K562 (cell line): ENCODE measurements around the gene IKBKG. TPM values are rescaled to one million over a fixed set of nuclear protein-coding genes. Genes with fewer than 3 reads are reported as not detected.

Experiments used
- BHLHE40 ChIP-seq: IDR thresholded peaks from 2 replicates; pipeline ENCODE4 v1.6.1; 2011; ENCODE audit warnings: low read length, improper control_type of control experiment
- BRCA1 ChIP-seq, 2 experiments: fragments of 450-650 bp in 1 of 2; sonication (generic) in 1 of 2; formaldehyde crosslinking in 1 of 2; IDR thresholded peaks; 2 replicates each; pipeline versions ENCODE4 v1.5.0 to v1.6.1; 2017 to 2020; ENCODE audit warnings: mild to moderate bottlenecking in 1 of 2, missing genetic modification reagents in 1 of 2
- BRF1 ChIP-seq: IDR thresholded peaks from 3 replicates; pipeline ENCODE4 v1.6.1; 2011; ENCODE audit warnings: borderline replicate concordance, mild to moderate bottlenecking; ENCODE audit not compliant: insufficient read length; ENCODE audit errors: extremely low read depth
- CEBPB ChIP-seq: fragments of 450-650 bp; IDR thresholded peaks from 2 replicates; pipeline ENCODE4 v1.6.1; 2016; ENCODE audit warnings: missing genetic modification characterization, missing compliant biosample characterization
- HDAC6 ChIP-seq: IDR thresholded peaks from 2 replicates; pipeline ENCODE4 v1.6.1; 2012; ENCODE audit warnings: low read depth, mild to moderate bottlenecking, control low read depth, inconsistent platforms, low read length, moderate library complexity
- HNRNPH1 ChIP-seq: fragments of 200-400 bp; formaldehyde crosslinking; optimal IDR thresholded peaks from 2 replicates; pipeline ENCODE3; 2017; ENCODE audit warnings: low read depth, mild to moderate bottlenecking, low read length, moderate library complexity
- RBM34 ChIP-seq: fragments of 200-400 bp; formaldehyde crosslinking; IDR thresholded peaks from 2 replicates; pipeline ENCODE4 v1.6.1; 2018; ENCODE audit warnings: low read length, borderline replicate concordance; ENCODE audit not compliant: insufficient read depth
- SMARCC2 ChIP-seq: fragments of 450-650 bp; IDR thresholded peaks from 2 replicates; pipeline ENCODE4 v1.6.1; 2017; ENCODE audit warnings: antibody characterized with exemption, moderate library complexity, mild to moderate bottlenecking, low read depth
- SRSF7 ChIP-seq: fragments of 200-400 bp; formaldehyde crosslinking; optimal IDR thresholded peaks from 2 replicates; pipeline ENCODE3; 2017; ENCODE audit warnings: mild to moderate bottlenecking, low read depth, low read length
- TEAD2 ChIP-seq: fragments of 450-650 bp; IDR thresholded peaks from 2 replicates; pipeline ENCODE4 v1.6.1; 2016; ENCODE audit warnings: missing genetic modification characterization, control low read depth, missing compliant biosample characterization
- ZNF354B ChIP-seq: fragments of 250-450 bp; sonication (Bioruptor Pico); IDR thresholded peaks from 2 replicates; pipeline ENCODE4 v1.4.0; 2020
- ZNF436 ChIP-seq: fragments of 250-450, 450-650 bp; sonication (Bioruptor Pico); formaldehyde crosslinking; IDR thresholded peaks from 2 replicates; pipeline ENCODE4 v1.7.0; 2020; ENCODE audit warnings: mild to moderate bottlenecking
- ZNF75A ChIP-seq: fragments of 450-650 bp; formaldehyde crosslinking; IDR thresholded peaks from 2 replicates; pipeline ENCODE4 v1.4.0; 2020; ENCODE audit warnings: mild to moderate bottlenecking
- ZNF778 ChIP-seq: fragments of 450-650 bp; formaldehyde crosslinking; IDR thresholded peaks from 2 replicates; pipeline ENCODE4 v1.4.0; 2020; ENCODE audit warnings: mild to moderate bottlenecking, moderate library complexity
- polyA plus RNA-seq, 8 experiments: library from polyadenylated mRNA; depleted of rRNA in 4 of 8; stranded (reverse) in 5 of 8; unstranded in 3 of 8; fragments of >200 nt; fragmentation: Nextera tagmentation in 2 of 8; fragmentation: Illumina TruSeq in 1 of 8; extraction: Ambion mirVana in 2 of 8; extraction: Trizol in 1 of 8; gene quantifications; 2 replicates each; pipeline versions ENCODE4 v1.2.1 to v1.2.3, GENCODE V29; 2011 to 2014; ENCODE audit warnings: inconsistent platforms in 1 of 8, missing spikeins in 1 of 8
- total RNA-seq, 7 experiments: library from RNA; depleted of rRNA in 6 of 7; stranded (reverse); fragments of >200 nt in 6 of 7; fragmentation: Illumina TruSeq in 2 of 7; extraction: Trizol in 2 of 7; gene quantifications; 2 replicates each; pipeline versions ENCODE4 v1.2.1 to v1.2.3, GENCODE V29; 2011 to 2021; ENCODE audit warnings: low replicate concordance in 1 of 7
- TF ChIP-seq, protein P1 (sequence below): sonication (generic); formaldehyde crosslinking; IDR thresholded peaks from 2 replicates; pipeline ENCODE4 v1.8.0; 2022; ENCODE audit warnings: mild to moderate bottlenecking, missing genetic modification reagents
- TF ChIP-seq, protein P2 (sequence below), 2 experiments: fragments of 450-650 bp in 1 of 2; IDR thresholded peaks; 2 replicates each; pipeline ENCODE4 v1.6.1; 2011 to 2017; ENCODE audit warnings: low read depth in 2 of 2, antibody characterized with exemption in 1 of 2, borderline replicate concordance in 1 of 2, low read length in 1 of 2, mild to moderate bottlenecking in 1 of 2, mixed read lengths in 1 of 2; ENCODE audit not compliant: control insufficient read depth in 1 of 2
- TF ChIP-seq, protein P3 (sequence below): fragments of 250-450 bp; sonication (Bioruptor Pico); IDR thresholded peaks from 2 replicates; pipeline ENCODE4 v1.5.0; 2021
- TF ChIP-seq, protein P4 (sequence below): fragments of 450-650 bp; IDR thresholded peaks from 2 replicates; pipeline ENCODE4 v1.6.1; 2018; ENCODE audit not compliant: partially characterized antibody

Gene IKBKG
- total and polyA plus RNA-seq, 9 of the 15 experiments (the other 6 are each of a cell fraction or from before 2014, with no cell fraction given) = 0.68 to 60.0 (median 21.9) TPM

DNA sequence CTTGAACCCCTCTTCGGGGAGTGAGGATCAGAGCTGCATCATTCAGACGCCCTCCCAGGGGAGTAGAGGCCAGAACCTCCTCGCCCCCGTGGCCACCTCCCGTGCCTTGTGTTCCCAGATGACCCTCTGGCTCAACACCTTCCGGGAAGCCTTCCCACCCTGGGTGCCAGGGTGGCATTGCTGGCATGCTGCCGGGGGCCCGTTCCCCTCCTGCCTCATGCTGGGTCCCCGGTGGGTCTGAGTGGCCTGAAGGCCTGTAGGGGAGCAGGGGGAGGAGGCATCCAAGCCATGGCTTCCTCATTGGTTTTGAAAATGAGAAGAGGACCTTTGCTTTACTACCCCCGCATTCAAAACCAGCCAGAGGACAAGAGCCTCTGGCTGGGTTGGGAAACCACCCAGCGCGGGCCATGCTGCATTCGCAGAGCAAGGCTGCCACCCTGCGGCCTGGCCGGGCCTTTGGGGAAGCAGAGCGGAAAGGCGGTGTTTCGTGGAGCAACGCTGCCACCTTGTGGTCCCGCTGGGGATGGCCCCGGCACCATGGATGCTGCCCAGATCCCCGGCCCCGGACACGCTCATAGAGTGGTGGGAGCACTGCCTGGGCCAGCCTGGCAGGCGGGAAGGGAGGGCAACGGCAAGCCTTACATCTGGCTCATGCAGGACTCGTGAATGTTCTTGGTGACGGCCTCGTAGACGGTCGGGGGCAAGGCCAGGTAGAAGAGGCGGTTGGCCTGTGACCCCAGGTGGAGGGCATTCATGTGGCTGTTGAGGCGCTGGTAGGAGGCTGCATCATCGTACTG, 12.7 kb upstream of the IKBKG start (continued):
- TF ChIP-seq, protein P1, sequence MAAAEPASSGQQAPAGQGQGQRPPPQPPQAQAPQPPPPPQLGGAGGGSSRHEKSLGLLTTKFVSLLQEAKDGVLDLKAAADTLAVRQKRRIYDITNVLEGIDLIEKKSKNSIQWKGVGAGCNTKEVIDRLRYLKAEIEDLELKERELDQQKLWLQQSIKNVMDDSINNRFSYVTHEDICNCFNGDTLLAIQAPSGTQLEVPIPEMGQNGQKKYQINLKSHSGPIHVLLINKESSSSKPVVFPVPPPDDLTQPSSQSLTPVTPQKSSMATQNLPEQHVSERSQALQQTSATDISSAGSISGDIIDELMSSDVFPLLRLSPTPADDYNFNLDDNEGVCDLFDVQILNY (CRISPR knock-in tag) = no peak
- TF ChIP-seq HNRNPH1 (no peak), SMARCC2 (no peak), HDAC6 (no peak), RBM34 (no peak), ZNF75A (CRISPR knock-in tag) (no peak), CEBPB (tag) (peak; percentile 89), ZNF436 (CRISPR knock-in tag) (no peak), TEAD2 (tag) (no peak), BRCA1 (IDR thresholded peaks at IDR 0.05) (no peak), BRCA1 (CRISPR knock-in tag; IDR thresholded peaks at IDR 0.05) (no peak), SRSF7 (no peak), ZNF354B (CRISPR knock-in tag) (no peak), BRF1 (no peak), BHLHE40 (no peak), ZNF778 (CRISPR knock-in tag) (no peak)
- TF ChIP-seq, protein P2, sequence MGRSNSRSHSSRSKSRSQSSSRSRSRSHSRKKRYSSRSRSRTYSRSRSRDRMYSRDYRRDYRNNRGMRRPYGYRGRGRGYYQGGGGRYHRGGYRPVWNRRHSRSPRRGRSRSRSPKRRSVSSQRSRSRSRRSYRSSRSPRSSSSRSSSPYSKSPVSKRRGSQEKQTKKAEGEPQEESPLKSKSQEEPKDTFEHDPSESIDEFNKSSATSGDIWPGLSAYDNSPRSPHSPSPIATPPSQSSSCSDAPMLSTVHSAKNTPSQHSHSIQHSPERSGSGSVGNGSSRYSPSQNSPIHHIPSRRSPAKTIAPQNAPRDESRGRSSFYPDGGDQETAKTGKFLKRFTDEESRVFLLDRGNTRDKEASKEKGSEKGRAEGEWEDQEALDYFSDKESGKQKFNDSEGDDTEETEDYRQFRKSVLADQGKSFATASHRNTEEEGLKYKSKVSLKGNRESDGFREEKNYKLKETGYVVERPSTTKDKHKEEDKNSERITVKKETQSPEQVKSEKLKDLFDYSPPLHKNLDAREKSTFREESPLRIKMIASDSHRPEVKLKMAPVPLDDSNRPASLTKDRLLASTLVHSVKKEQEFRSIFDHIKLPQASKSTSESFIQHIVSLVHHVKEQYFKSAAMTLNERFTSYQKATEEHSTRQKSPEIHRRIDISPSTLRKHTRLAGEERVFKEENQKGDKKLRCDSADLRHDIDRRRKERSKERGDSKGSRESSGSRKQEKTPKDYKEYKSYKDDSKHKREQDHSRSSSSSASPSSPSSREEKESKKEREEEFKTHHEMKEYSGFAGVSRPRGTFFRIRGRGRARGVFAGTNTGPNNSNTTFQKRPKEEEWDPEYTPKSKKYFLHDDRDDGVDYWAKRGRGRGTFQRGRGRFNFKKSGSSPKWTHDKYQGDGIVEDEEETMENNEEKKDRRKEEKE (IDR thresholded peaks at IDR 0.05; ENCODE audit: borderline replicate concordance in 1 of 2, control insufficient read depth in 1 of 2, low read depth in 2 of 2, low read length in 1 of 2) = no peak
- TF ChIP-seq, protein P3, sequence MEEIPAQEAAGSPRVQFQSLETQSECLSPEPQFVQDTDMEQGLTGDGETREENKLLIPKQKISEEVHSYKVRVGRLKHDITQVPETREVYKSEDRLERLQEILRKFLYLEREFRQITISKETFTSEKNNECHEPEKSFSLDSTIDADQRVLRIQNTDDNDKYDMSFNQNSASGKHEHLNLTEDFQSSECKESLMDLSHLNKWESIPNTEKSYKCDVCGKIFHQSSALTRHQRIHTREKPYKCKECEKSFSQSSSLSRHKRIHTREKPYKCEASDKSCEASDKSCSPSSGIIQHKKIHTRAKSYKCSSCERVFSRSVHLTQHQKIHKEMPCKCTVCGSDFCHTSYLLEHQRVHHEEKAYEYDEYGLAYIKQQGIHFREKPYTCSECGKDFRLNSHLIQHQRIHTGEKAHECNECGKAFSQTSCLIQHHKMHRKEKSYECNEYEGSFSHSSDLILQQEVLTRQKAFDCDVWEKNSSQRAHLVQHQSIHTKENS (CRISPR knock-in tag) = no peak
- TF ChIP-seq, protein P4, sequence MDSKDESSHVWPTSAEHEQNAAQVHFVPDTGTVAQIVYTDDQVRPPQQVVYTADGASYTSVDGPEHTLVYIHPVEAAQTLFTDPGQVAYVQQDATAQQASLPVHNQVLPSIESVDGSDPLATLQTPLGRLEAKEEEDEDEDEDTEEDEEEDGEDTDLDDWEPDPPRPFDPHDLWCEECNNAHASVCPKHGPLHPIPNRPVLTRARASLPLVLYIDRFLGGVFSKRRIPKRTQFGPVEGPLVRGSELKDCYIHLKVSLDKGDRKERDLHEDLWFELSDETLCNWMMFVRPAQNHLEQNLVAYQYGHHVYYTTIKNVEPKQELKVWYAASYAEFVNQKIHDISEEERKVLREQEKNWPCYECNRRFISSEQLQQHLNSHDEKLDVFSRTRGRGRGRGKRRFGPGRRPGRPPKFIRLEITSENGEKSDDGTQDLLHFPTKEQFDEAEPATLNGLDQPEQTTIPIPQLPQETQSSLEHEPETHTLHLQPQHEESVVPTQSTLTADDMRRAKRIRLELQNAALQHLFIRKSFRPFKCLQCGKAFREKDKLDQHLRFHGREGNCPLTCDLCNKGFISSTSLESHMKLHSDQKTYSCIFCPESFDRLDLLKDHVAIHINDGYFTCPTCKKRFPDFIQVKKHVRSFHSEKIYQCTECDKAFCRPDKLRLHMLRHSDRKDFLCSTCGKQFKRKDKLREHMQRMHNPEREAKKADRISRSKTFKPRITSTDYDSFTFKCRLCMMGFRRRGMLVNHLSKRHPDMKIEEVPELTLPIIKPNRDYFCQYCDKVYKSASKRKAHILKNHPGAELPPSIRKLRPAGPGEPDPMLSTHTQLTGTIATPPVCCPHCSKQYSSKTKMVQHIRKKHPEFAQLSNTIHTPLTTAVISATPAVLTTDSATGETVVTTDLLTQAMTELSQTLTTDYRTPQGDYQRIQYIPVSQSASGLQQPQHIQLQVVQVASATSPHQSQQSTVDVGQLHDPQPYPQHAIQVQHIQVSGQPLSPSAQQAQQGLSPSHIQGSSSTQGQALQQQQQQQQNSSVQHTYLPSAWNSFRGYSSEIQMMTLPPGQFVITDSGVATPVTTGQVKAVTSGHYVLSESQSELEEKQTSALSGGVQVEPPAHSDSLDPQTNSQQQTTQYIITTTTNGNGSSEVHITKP = no peak
